GM19372 (cell line): ENCODE measurements around the gene GSDME.
"Not testable (repeated sequence)": the region's sequence is repeated elsewhere in the genome, so short reads cannot be mapped to it uniquely, and the experiment has no call there.

Source experiments
- ATAC-seq: cut with Tn5 transposase; IDR thresholded peaks from one replicate; pipeline ENCODE4 v1.9.1; 2021; ENCODE audit warnings: mild to moderate bottlenecking, low read depth, moderate library complexity; ENCODE audit not compliant: unreplicated experiment

Gene GSDME

GRCh38 chr7:24742506-24743162, 14.6 kb downstream of the GSDME start:
- ATAC-seq, result no peak

- ATAC-seq, result no peak
These were observed 15.4 kb downstream of the GSDME start for GRCh38 chr7:24741679-24742505.

- ATAC-seq, result no peak
These were observed 16.4 kb downstream of the GSDME start for GRCh38 chr7:24740871-24741270.

- ATAC-seq, result no peak
These were observed 18.0 kb downstream of the GSDME start for GRCh38 chr7:24739306-24739705.

GRCh38 chr7:24738577-24738976, 18.7 kb downstream of the GSDME start:
- no peak for ATAC-seq

- ATAC-seq, result no peak
These were observed 20.0 kb downstream of the GSDME start for GRCh38 chr7:24737281-24737680.

- ATAC-seq, result not testable (repeated sequence)
These were observed 21.7 kb downstream of the GSDME start for GRCh38 chr7:24735594-24735993.

- no peak for ATAC-seq
These were observed 23.0 kb downstream of the GSDME start for GRCh38 chr7:24734306-24734705.

GRCh38 chr7:24733414-24734060, 23.7 kb downstream of the GSDME start:
- ATAC-seq, result no peak

GRCh38 chr7:24732646-24733413, 24.4 kb downstream of the GSDME start:
- no peak for ATAC-seq

GRCh38 chr7:24731313-24731712, 26.0 kb downstream of the GSDME start:
- ATAC-seq, result no peak

- ATAC-seq, result no peak
These were observed 27.3 kb downstream of the GSDME start for GRCh38 chr7:24730018-24730369.

GRCh38 chr7:24729365-24730017, 27.8 kb downstream of the GSDME start:
- ATAC-seq, result no peak

GRCh38 chr7:24728503-24729364, 28.5 kb downstream of the GSDME start:
- ATAC-seq, result no peak

GRCh38 chr7:24728121-24728500, 29.2 kb downstream of the GSDME start:
- ATAC-seq, result no peak

- ATAC-seq, result peak; percentile 83
These were observed 29.8 kb downstream of the GSDME start for GRCh38 chr7:24727154-24728120.

- ATAC-seq, result no peak
These were observed 31.6 kb downstream of the GSDME start for GRCh38 chr7:24725554-24726241.
